ENCODE results near the gene EPGN. TPM values are rescaled to one million over a fixed set of nuclear protein-coding genes. Genes with fewer than 3 reads are reported as not detected.
A peak's percentile ranks its signal among the peaks of the same experiment; 100 is the strongest.
"Not testable (repeated sequence)": the region's sequence is repeated elsewhere in the genome, so short reads cannot be mapped to it uniquely, and the experiment has no call there.

The EPGN gene
- total RNA-seq, 1 donor from 2014 or later, result not detected

DNA sequence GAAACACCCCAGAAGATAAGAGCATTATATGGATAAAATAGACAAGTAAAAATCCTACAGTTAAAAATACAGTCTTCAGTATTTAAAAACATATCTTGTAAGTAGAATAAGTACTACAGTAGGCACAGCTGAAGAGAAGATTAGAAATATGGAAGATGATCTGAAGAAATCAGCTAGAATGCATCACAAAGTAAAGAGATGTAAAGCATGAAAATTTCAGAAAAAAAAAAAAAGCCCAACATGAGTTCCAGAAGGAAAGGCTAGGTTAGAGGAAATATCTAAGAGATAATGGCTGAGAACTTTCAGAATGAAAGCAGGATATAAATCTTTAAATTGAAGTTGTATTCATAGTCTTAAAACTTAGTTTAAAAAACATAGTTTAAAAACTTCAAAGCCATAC lies 21.0 kb downstream of the EPGN start:
- intact Hi-C loops (cut with DNase I), result no loop called here

DNA sequence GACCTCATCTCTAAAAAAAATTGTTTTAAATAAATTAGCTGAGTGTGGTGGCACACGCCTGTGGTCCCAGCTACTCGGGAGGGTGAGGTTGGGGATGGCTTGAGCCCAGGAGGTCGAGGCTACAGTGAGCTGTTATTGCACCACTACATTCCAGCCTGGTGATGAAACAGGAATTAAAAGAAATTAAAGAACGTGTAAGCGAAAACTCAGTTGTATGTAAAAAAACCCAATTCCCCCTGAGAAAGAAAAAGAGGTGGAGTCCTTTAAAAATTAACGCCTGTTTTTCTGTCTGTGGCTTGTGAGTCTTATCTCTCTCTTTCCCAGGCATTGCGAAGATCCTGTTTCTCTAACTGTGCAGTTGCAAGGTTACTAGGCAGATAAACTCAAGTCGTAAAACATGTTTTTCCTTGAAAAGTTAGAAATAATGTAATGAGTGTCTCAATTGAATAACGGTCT lies 22.1 kb downstream of the EPGN start:
- DNase-seq (no peak), ATAC-seq (ENCODE audit: poor library complexity) (no peak)
- intact Hi-C loops (cut with DNase I), result no loop called here

More for the DNA sequence above, 21.0 kb downstream of the EPGN start:
- ATAC-seq (ENCODE audit: poor library complexity), result no peak
- DNase-seq, result no peak

DNA sequence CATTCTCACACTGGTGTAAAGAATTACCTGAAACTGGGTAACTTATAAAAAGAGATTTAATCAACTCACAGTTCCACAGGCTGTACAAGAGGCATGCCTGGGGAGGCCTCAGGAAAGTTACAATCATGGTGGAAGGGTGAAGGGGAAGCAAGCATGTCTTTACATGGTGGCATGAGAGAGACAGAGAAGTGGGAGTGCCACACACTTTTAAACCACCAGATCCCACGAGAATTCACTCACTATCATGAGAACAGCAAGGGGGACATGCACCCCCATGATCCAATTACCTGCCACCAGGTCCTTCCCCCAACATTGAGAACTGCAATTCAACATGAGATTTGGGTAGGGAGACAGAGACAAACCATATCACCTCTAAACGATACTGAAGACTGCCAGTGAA lies 23.0 kb downstream of the EPGN start:
- intact Hi-C loops (cut with DNase I), result no loop called here
- ATAC-seq (ENCODE audit: poor library complexity), result no peak
- DNase-seq, result no peak

DNA sequence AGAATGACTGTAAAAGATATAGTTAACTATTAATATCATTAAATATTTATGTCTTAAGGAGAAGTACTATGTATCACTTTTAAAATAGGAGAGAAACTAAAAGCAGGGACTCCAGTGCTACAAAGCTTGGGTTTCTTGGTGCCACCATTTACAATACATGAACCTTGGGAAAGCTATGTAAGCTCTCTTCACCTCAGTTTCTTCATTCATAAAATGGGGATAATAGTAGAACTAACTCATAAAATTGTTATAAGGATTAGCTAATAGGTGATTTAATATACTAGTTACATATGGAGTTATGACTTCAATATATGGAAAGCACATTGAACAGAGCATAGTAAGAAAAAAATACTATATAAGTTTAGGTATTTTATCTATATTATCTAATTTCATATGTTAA lies 23.7 kb downstream of the EPGN start:
- intact Hi-C loops (cut with DNase I), result no loop called here
- DNase-seq (no peak), ATAC-seq (ENCODE audit: poor library complexity) (no peak)

DNA sequence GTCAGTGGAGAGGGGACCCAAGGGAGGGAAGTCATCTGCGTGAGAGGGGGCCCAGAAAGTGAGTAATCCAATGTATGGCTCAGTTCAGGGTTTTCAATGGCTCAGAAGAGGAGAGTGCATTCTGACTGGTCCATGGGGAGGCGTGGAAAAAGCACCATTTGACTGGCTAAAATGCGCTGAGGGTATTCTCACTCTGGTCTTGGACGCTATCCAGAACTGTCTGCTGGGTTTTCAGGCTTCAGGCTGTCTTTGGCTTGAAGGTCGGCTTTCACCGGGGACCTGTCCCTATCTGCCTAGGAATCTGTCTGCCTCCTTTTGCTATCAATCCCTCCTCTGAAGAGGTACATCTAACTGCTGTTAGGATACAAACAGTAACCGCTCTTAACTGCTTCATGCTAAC lies 26.4 kb downstream of the EPGN start:
- DNase-seq, result no peak
- ATAC-seq (ENCODE audit: poor library complexity), result no peak
- intact Hi-C loops (cut with DNase I), result no loop called here

DNA sequence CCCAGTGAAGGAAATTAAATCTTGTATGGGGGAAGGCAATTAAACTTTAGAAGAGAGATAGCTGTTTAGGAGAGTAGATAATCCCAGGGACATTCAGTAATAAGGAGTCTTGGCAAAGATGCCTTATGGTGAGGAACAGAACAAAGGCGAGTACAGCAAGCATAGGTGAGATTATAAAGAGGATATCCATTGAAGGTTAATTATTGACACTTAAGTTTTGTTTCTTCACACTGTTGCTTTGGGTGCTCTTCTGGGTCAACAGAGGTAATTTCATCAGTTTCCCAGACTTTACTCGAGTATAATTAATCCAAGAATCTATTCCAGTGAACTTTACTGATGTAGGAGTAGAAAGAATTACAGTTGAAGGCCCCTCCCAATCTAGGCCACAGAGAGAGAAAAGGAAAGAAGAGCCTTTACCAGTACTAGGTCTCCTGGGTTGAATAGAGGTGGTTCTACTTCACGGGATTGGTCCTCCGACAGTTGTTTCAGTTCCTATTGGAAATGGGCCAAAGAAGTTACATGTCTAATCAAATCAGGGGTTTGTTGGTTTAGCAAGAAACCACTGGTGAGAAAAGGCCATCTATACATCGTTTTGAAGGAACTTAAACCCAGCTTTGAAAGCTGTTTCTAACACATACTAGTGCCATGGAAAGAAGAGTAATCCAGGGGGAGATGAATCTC lies 27.2 kb downstream of the EPGN start:
- intact Hi-C loops (cut with DNase I), result no loop called here
- DNase-seq (no peak), ATAC-seq (ENCODE audit: poor library complexity) (no peak)

DNA sequence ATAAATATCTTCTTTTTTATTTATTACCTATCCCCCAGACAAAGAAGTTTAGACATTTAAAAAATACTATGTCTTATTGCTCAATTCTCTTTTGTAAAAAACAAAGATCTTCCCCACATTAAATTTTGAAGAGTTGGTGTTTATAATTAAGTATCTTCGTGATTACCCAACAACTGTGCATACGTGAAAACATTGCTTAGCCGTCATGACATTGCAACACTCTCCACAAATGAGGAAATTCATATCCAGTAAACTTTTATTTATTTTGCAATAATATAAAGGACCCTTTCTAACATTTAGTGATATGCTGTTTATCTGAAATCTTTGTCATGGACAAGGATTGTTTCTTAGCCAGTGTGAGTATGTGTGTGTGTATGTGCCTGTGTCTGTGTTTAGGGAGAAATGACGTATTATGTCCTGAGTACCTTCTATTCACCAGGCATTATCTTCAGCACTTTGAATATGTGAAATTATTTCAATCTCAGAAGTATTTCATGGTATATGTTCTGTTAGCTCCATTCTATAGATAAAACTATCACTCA lies 30.6 kb downstream of the EPGN start:
- ATAC-seq (ENCODE audit: poor library complexity) (no peak), DNase-seq (no peak)
- intact Hi-C loops (cut with DNase I), result no loop called here

DNA sequence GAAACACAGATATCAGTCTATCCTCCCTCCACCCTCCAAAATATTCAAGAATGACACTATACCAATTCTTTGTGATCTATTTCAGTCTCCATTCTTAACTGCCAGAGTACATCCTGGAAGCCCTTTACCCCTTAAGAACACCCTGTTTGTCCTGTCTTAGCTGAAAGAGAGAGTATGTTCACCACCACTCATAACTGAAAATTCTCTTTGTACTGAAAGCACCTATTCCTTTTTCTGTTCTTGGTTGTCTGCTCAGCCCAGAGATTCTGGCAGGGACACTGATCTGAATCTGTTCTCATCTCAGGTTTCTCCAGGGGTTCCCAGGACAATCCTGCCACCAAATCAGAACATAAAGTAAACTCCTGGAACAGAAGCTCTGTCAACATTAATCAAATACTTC lies 31.2 kb downstream of the EPGN start:
- intact Hi-C loops (cut with DNase I), result no loop called here
- no peak for ATAC-seq (ENCODE audit: poor library complexity)
- DNase-seq, result no peak

DNA sequence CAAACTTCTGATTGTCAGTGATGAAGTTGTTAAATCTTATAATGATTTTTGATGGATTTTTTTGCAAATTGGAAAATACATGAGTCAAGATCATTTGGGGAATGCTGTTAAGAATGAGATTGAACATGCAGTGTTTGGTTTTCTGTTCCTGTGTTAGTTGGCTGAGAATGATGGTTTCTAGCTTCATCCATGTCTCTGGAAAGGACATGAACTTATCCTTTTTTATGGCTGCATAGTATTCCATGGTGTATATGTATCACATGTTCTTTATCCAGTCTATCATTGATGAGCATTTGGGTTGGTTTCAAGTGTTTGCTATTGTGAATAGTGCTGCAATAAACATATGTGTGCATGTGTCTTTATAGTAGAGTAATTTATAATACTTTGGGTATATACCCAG lies 32.2 kb downstream of the EPGN start:
- intact Hi-C loops (cut with DNase I); ATAC-seq (ENCODE audit: poor library complexity); DNase-seq: not testable (repeated sequence)

DNA sequence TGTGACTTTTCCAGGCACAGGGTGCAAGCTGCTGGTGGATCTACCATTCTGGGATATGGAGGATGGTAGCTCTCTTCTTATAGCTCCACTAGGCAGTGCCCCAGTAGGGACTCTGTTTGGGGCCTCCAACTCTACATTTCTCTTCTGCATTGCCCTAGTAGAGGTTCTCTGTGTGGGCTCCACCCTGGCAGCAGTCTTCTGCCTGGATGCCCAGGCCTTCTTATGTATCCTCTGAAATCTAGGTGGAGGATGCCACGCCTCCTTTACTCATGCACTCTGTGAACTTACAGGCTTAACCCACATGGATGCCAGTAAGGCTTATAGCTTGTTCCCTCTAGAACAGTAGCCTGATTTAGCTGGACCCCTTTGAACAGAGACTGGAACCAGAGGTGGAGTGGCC lies 35.8 kb downstream of the EPGN start:
- ATAC-seq (ENCODE audit: poor library complexity), result no peak
- intact Hi-C loops (cut with DNase I), result no loop called here
- DNase-seq, result no peak

DNA sequence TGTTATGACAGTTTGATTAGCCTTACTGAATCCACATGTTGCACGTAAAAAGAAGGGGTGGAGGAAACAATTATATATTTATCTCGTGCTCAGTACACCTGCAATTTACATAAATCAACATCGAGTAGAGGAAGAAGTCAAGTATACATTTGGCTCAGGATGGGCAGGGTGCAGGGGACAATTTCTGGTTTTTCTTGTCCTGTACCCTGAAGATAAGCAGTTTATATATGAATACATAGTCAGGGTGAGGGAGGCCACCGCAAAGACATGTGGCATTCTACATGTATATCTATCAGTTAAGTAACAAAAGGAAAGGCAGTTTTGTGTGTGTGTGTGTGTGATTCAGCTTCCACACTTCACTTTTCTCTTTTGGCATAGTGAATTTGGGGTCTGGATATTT lies 45.6 kb downstream of the EPGN start:
- no peak for ATAC-seq (ENCODE audit: poor library complexity)
- intact Hi-C loops (cut with DNase I), result no loop called here
- DNase-seq, result no peak

DNA sequence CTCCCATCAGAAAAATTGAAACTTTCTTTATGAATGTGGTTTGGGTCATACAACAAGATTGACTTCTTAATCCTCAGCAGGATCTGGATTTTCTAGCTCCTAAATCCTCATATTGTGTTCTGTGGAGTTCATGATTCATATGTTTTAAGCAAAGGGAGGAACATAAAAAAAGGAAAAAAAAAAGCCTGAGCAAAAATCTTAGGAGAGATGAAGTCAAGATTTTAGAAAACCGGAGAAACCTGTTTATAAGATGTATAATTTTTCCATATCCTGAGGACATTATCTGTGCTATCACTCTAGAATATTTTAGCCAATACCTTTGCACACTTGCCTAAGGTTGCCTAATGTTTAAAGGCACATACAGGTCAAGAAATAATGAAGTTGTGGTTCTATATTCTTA lies 49.7 kb downstream of the EPGN start:
- DNase-seq (no peak), ATAC-seq (ENCODE audit: poor library complexity) (no peak)
- intact Hi-C loops (cut with DNase I), result no loop called here

DNA sequence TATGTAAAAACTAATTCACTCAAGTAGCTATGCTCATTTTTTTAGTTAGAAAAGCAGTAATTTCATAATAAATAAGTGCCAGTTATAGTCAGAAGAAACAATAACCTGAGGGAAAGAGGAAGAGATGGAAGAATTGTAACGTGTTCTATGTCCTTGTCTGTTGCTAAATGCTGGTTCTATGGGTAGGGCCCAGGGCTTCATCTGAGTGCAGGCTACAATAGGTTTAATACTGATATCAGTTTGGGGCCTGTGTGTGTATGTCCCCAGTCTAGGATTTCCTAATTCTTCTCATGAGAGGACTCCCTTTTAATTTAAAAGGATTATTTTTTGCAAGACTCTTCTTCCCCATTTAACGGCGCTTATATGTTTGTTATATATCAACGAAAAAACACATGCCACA lies 53.4 kb downstream of the EPGN start:
- intact Hi-C loops (cut with DNase I), result no loop called here
- DNase-seq (no peak), ATAC-seq (ENCODE audit: poor library complexity) (no peak)

DNA sequence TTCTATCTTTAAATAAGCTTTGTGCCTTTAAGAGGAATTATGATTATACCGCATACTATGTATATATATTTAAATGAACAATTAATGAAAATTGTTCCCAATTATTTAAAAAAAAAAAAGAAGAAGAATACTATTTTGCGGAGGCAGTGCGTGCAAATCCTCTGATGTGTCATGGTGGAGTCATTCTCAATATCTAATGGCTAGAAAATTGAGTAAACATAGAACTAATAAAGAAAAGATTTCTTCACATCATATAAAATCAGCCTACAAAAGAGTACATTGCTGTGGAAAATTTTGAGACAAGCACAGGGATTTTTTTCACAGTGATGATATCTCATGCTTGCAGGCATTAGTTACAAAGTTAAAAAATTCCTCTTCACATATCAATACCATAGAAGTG lies 54.1 kb downstream of the EPGN start:
- intact Hi-C loops (cut with DNase I), result no loop called here
- no peak for ATAC-seq (ENCODE audit: poor library complexity)
- no peak for DNase-seq

DNA sequence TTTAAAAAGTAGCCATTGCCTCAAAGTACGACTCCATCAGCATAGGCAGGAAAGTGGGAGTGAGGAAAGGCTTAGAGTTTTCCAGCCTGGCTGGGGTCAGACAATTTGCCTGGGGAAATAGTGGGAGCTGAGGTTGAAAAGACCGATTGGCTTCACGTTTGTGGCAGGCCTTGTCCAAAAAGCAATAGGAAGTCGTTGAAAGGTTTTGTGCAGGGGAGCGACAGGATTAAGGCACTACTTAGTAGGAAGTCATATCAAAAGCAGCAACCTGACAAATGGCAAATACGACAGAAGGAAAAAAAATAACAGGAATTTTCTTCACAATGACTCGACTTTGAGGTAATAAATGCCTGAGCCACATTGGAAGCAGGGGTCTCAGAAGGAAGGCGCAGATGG lies 56.0 kb downstream of the EPGN start:
- no peak for DNase-seq
- no peak for ATAC-seq (ENCODE audit: poor library complexity)
- intact Hi-C loops (cut with DNase I), result no loop called here

DNA sequence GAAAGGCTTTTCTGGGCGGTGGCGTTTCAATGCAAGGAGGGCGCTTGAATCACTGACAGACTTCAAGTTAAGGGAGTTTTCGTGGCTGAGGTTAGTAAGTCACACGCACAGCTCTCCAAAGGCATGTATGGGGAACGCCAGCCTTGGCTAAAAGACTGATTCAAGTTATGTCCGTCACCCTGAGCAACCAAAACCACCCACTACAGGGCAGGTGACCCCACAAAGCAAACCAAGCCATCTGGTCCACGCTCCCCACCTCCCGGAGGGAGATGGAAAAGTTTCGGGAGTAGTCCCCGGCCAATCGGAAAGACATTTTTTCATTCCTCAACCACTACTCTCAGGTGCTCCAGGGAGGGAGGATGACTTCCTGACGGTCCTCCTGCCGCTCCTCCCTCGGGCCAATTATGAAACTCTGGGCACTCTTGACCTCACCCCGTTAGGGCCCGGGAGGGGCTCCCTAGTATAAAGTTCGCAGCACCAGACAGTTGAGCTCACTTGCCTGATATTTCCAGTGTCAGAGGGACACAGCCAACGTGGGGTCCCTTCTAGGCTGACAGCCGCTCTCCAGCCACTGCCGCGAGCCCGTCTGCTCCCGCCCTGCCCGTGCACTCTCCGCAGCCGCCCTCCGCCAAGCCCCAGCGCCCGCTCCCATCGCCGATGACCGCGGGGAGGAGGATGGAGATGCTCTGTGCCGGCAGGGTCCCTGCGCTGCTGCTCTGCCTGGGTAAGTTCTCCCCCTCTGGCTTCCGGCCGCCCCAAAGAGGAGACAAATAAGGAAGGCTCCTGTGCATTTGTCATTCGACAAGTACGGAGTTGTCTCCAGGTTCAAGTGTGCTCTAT lies 56.6 kb downstream of the EPGN start, which contains the start of gene EREG:
Gene EREG (plus strand): TSS at position 494 of the 840 bp plus-strand sequence. CDS start 164 bp downstream, at position 658.
- DNase-seq (peak; percentile 53), ATAC-seq (ENCODE audit: poor library complexity) (peak; percentile 63)
- intact Hi-C loops (cut with DNase I), result no loop called here

DNA sequence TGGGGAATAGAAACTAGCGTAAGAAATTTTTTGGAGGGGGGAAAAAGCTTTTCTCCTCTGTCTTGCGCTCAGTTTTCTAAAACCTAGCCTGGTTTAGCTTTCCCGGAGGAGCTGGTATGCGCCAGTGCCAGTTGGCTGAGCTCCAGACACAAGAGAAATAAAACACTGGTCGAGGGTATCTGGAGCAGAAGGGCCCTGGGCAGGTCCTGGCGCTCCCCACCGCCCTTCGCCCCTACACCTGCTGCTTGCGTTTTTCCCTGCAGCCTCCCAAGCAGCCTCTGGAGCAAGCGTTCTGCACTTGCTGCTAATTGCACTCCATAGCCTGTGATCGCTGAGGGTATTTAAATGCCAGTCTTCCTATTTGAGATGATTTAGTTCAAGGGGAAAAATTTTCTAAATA lies 57.5 kb downstream of the EPGN start:
- DNase-seq (no peak), ATAC-seq (ENCODE audit: poor library complexity) (peak; percentile 52)
- intact Hi-C loops (cut with DNase I), result no loop called here

All from Right ventricle myocardium superior (tissue), 1 donor.